8988T (cell line): ENCODE measurements around the gene DLG5.

Source experiments
- DNase-seq: peaks from one replicate; pipeline ENCODE4 v3.0.0; 2011

DLG5 gene

DNA sequence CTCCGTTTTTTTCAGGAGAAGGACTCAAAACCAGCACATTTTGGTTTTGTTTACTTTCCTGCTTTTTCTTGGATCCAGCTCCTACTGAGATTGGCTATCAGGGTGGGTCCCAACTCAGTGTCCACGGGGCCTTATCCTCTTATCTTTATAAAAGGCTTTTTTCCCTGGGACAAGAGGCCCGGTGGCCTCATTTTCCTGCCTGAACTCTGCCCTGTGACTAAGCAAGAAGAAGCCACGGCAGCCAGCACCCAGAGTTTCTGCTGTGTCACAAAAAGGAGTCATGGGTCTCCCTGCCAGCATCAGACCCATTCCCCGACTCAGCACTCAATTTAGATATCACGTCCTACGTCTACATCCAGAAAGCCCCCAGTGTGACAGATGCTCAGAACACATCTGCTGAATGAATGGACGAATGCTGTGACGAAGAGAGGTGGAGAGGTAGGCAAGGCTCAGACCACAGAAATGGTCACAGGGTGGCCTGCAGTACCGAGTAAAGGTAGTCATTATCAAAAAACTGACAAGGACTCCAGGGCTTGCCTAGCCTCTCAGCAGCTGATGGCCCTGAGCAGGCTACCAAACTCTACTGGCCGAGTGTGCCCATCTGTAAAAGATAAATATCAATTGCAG is 16.7 kb downstream of the DLG5 start:
- DNase-seq = no peak

DNA sequence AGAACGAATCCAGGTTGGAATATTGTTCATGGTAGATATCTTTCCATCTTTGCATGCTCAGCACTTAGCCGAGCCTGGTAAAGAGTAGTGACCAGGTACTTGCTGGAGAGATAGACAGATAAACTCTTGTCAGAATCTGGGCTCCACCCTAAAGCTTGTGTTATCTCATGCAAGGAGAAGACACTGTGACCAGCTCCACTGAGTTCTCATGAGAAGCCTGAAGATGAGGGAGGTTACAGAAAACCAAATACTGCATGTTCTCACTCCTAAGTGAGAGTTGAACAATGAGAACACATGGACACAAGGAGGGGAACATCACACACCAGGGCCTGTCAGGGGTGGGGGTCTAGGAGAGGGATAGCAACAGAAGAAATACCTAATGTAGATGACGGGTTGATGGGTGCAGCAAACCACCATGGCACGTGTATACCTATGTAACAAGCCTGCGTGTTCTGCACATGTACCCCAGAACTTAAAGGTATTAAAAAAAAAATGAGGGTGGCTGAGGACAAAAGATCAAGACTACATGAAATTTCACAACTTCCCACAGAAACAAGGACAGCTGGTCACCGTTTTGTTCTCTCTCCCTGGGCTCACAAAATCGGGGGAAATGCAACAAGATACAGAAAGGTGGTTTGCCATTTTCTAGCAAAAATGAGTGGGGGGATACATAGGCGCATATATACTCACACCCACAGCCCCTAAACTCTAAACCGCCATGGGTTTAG is 17.4 kb downstream of the DLG5 start:
- DNase-seq = no peak

DNA sequence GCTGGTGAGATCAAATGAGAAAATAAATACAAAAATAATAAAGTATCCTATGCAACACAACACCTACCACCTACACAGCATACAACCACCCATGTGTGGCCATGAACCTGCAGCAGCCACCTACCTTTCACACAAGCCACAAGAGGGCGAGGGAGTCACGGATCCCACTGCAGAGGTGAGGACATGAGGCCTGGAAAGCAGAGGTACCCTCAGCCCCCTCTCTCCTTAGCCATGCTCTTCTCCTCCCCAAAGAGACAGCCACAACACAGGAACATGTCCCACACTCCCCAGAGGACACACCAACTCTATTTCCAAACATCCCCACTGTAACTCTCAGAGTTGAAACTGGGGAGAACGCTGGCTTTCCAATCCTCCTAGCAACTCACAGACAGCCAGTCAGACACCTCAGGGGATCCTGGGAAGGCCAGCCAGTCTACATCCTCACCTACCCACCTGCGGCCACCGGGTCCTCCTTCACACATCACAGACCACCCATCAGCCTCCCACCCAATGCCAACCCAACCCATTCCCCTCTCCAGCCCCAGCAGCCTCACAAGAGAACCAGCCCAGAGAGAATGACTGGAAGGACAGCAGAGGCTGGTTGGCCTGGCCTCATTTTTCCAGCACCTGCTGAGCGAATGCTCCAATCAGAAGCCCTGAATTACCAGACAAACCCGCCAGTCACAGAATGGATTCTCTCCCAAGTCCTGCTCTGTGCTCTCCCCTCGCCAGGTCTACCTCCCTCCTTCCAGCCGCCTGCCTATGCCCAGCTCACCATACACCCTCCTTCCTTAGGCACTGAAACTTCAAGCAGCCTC is 18.4 kb downstream of the DLG5 start:
- DNase-seq = no peak

DNA sequence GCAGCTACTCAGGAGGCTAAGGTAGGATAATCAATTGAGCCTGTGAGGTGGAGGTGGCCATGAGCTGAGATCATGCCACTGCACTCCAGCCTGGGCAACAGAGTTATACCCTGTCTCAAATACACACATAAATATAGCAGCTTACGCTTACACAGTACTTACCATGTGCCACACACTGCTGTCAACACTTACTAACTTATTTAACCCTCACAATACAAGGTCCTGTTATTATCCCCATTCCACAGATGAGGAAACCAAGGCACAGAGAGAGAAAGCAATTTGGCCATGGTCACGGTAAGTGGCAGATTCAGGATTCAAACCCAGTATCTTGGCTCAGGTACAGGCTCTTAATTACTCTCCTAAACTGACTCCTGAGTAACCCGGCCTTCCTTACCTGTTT is 19.1 kb downstream of the DLG5 start:
- DNase-seq = no peak

DNA sequence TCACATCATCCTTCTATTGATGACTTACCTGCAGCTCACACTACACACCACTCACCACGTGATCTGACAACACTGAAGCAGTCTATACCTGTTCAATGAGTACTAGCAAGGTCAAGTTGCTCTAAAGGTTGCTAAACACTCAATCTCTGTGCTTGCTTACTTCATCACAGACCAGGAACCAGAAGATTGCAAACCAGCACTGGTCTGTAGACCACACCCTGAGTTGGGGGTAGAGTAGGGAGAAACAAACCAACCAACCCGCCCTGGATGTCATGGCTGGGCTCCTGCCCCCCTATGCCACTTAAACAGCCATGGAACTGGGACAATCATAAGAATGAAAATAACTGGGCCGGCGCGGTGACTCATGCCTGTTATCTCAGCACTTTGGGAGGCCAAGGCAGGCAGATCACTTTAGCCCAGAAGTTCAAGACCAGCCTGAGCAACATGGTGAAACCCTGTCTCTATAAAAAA is 19.6 kb downstream of the DLG5 start:
- no peak for DNase-seq

- DNase-seq = no peak
These were observed 20.8 kb downstream of the DLG5 start for GRCh38 chr10:77905781-77906180.

DNA sequence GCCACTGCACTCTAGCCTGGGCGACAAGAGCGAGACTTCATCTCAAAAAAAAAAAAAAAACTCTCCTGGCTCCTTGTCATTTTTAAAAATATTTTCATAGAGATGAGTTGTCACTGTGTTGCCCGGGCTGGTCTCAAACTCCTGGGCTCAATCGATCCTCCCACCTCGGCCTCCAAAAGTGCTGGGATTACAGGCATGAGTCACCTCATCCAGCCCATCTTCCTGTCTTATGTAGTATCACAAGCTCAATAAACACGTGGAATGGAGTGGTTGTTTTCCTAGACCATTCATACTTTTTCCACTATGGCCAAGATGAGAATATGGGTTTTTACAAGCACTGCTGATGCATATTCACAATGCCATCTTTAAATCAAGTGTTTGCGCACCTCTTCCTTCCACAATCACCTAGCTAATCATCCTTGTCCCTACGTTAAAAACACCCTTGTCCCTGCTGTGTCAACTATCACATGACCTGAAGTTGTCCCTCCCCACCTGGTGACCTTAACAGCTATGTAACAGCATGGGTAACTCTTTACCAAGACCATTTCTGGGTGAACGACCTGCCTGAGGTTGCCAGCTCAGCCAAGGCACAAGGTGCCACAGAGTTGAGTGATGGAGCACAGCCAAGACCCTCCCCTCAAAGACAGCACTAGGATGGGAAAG is 21.3 kb downstream of the DLG5 start:
- no peak for DNase-seq

DNA sequence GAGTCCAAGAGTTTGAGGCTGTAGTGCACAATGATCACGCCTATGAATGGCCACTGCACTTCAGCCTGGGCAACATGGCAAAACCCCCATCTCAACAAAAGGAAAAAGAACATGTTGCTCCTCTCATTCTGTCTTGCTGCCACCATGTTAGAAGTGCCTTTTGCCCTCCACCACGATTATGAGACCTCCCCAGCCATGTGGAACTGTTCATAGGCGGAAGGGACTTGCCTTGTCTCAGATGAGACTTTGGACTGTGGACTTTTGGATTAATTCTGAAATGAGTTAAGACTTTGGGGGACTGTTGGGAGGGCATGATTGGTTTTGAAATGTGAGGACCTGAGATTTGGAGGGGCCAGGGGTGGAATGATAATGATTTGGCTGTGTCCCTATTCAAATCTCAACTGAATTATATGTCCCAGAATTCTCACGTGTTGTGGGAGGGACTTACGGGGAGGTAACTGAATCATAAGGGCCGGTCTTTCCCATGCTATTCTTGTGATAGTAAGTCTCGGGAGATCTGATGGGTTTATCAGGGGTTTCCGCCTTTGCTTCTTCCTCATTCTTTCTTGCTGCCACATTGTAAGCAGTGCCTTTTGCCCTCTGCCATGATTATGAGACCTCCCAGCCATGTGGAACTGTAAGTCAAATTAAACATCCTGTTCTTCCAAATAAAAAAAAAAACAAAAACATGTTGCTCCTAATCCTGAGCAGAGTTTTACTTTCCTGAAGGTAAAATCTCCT is 22.3 kb downstream of the DLG5 start:
- no peak for DNase-seq

DNA sequence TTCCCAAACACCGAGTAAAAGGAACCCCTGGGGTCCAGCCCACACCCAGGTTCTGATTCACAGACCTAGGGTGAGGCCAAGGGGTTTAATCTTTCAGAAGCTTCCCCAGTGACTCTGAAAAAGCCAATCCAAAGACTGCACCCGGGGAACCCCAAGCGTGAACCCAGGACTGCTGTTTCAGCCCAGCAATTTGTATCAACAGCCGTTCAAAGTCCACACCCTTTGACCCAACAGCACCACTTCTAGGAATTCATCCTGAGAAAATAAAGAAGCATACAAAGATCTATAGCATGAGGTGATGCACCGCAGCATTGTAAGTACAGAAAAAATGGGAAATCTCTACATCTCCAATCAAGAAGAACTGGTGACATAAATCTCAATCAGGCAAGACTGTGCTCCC is 24.4 kb downstream of the DLG5 start:
- no peak for DNase-seq

- no peak for DNase-seq
These were observed 24.8 kb downstream of the DLG5 start for GRCh38 chr10:77901743-77902142.

- no peak for DNase-seq
These were observed 26.9 kb downstream of the DLG5 start for GRCh38 chr10:77899690-77900089.

DNA sequence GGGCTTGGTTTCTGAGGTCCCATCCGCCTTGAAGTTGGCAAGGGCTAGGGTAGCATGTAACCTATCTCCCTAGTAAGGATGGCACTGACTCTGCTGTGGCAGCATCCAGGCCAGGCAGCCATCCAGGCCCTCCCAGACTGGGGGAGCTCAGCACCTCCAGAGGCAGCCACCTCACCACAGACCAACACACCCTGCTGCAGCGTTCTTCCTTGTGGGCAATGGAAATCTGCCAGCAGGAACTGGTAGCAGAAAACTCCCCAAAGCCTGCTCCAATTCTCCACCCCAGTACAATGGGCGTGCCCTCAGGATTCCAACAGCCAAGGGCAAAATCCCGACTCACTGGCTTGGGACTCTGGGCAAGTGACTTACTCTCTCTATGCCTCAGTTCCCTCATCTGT is 27.5 kb downstream of the DLG5 start:
- no peak for DNase-seq

GRCh38 chr10:77898323-77899079 is 28.1 kb downstream of the DLG5 start:
- DNase-seq = no peak

- no peak for DNase-seq
These were observed 30.5 kb downstream of the DLG5 start for GRCh38 chr10:77896058-77896457.

DNA sequence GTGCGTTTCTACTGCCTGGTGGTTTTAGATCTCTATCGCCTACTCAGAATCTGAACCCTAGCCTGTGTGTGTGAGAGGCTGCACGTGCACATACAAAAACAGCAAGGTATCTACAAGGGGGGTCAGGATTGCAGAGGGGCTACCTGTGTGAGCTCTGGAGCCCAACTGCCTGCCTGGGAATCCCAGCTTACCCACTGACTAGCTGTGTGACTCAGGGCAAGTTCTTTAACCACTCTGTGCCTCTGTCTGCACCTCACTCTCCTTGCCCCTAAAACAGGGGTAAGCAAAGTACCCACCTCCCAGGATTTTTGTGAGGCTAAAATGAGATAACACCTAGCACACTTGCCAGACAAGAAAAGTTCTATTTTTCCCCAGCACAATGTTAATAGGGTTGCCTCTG is 32.5 kb downstream of the DLG5 start:
- no peak for DNase-seq

GRCh38 chr10:77893386-77893785 is 33.2 kb downstream of the DLG5 start:
- no peak for DNase-seq

- no peak for DNase-seq
These were observed 33.8 kb downstream of the DLG5 start for GRCh38 chr10:77892761-77893160.

GRCh38 chr10:77892021-77892739 is 34.4 kb downstream of the DLG5 start:
- DNase-seq = no peak

GRCh38 chr10:77890097-77890496 is 36.5 kb downstream of the DLG5 start:
- DNase-seq = no peak

DNA sequence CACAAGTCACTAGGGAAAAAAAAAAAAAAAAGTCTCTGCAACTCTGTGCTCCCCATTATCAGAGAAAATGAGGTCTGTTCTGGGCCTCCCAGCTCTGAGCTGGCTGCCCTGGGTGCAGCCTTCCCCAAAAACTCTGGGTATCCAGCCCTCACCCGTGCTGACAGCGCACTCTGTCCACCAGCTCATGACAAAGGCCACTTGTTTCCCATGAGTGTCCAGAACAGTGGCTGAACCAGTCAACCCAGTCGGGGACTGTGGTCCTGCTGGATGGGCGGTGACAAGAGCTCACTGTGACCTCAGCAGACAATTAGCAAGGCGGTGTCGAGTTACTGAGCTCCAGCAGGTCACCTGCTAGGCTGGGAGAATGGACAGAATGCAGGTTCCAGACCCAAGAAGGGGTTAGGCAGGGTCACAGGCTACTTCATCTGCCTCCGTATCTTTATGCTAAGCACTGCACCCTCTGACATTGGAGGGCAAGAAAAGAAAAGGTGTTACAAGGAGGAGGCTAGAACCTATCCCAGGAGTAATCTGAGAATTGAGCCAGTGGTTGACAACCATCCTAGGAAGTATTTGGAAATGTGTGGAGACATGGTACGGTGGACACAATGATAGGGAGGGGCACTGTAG is 37.2 kb downstream of the DLG5 start:
- no peak for DNase-seq

DNA sequence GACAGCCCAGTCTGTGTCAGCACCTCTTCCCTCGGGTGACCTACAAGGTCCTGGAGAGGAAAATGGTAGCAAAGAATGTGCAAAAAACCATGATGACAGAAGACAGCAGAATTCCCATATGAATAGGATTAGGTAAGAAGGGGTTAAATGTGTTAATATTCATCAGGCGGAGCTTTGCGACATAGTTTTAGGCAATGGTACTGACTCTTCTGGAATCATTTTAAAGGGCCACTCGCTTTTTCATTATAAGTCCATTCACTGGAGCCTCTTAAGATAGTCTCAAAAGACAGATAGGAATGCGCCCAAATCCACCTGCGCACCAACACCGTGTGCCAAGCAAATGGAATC is 38.2 kb downstream of the DLG5 start:
- no peak for DNase-seq
